COR-L47 (cell line): Measurements from ENCODE around the gene FCHSD2.
"Not testable (repeated sequence)": the region's sequence is repeated elsewhere in the genome, so short reads cannot be mapped to it uniquely, and the experiment has no call there.

Source experiments
- DNase-seq: peaks from one replicate; lab custom pipeline; 2025; lab: John Stamatoyannopoulos, UW

FCHSD2 gene

DNA sequence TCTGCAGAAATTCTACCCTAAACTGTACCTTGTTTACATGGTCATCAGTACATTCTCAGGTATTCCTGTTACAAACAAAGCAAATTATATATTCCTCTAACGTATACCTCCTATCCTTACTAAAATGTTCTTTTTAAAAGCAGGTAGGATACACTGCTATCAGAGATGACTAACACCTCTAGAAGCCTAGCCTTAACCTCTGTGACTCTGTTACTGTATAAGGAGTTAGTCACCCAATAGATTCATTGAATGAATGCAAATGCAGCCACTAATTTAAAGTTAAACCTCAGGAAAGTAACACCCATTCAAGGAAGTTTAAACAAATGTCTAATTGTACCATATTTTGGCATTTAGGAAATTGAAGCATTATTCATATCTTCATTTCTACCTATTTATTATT lies 82.2 kb downstream of the FCHSD2 start:
- DNase-seq = no peak

DNA sequence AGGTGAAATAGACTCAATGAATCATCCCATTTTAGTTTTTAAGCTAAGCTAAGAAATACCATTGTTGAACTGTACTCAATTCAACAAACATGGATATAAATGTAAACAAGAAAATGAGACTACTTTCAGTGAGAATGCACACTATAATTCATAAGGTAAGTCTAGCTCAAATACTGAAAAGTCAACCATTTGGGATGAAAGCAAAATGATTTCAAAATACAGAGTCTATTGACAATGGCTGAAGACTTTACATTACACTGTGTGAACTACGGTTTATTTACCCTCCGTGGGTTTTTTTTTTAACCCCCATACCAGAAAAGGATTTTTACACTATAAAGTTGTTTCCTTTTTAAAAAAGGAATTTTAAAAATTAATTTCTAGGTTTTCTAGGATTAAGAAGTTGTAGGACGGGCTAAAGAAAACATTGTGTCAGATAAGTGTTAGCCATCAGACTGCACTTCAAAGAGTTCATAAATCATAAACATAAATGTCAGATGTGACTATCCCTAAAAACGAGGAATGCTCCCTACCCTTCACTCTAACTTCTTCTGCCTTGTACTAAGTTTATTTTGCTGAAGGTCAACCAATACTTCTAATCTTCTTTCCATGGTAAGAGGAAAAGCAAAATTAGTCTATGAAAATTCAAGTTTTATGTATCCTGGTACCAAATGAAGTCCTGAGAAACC lies 83.0 kb downstream of the FCHSD2 start:
- no peak for DNase-seq

DNA sequence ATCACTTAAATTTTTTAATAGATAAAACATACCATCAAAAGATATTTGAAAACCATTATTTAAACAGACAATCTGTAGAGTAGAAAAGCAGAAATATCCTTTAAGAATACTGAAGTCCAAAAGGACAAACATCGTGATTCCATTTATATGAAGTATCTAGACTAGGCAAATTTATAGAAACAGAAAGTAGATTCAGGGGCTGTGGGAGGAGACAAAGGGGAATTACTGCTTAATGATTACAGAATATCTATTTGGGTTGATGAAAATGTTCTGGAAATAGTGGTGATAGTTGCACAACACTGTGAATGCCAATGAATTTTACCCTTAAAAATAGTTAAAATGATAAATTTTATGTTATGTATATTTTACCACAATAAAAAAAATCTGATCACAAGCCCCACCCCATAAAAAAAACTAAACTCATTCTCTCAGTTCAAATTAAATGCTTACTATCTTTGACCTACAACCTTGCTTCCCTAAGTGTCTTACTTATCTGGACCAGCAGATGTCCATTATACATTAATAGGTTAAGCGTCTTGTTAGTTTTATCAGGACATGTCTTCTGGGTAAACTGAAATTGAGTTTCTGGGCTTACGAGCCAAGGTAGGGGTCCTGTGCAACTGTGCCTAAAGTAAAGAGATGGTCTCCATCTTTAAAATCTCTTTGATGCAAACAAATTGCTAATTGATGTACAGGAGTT lies 86.3 kb downstream of the FCHSD2 start:
- DNase-seq = no peak

DNA sequence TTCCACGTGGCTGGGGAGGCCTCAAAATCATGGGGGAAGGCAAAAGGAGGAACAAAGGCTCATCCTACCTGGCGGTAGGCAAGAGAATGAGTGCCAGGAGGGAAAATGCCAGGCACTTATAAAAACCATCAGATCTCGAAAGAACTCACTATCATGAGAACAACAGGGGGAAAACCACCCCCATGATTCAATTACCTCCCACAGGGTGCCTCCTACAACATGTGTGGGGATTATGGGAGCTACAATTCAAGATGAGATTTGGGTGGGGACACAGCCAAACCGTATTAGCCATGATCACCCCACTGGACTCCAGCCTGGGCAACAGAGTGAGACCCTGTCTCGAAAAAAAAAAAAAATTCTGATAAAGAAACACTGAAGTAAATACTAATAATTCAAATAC lies 87.1 kb downstream of the FCHSD2 start:
- DNase-seq = no peak

DNA sequence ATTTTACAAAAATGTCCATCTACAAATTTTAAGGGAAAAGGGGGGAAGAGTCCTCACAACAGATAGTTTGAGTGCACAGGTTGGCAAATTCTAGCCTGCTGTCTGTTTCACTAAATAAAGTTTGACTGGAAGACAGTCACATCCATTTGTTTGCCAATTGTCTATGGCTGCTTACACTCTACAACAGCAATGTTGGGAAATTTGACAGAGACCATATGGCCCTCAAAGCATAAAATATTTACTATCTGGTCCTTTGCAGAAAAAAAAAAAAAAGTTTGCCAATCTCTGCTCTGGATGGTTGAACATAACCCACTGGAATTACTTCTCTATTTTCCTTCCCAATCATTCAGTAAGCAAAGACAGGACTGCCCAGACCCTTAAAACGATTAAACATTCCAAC lies 88.2 kb downstream of the FCHSD2 start:
- DNase-seq = no peak

DNA sequence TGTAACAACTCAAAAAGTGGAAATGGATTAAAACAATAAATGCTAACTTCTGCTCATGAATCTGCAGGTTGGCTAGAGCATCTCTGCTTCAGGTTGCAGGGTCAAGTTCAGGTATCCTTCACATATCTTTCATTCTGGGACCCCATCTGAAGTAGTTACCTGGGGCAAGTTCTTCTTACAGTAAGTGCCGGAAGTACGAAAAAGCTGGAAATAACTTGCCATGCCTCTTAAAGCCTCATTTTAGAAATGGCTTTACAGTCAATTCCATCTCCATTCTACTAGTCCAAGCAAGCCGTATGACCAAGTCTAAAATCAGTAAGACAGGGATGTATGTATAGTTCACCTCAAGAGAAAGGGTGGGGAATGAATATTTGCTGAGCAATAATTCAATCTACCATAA lies 93.7 kb downstream of the FCHSD2 start:
- no peak for DNase-seq

DNA sequence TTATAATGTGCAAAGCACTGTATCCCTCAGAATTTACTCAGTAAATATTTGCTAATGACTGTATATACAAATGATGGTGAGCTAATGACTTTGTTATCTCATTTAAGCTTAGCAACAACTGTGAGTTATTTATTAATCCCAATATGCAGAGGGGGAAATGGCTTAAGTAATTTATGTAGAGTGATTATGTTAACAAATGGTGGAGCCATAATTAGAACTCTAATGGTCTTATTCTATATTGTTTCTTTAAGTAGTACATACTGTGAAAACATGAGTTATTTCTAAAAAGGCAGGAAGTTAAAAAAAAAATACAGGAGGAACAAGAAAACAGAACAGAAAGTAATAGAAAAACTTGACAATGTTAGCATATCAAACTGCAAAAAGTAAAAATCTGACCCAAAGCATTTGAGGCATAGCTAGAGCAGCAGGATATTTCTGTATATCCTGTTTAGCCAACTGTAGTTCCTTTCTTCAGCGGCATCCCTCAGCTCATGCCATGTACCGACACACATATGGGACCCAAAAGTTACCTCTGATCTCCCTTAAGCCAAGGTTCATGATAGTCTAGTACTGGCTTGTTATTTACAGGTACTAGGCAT lies 94.2 kb downstream of the FCHSD2 start:
- no peak for DNase-seq

DNA sequence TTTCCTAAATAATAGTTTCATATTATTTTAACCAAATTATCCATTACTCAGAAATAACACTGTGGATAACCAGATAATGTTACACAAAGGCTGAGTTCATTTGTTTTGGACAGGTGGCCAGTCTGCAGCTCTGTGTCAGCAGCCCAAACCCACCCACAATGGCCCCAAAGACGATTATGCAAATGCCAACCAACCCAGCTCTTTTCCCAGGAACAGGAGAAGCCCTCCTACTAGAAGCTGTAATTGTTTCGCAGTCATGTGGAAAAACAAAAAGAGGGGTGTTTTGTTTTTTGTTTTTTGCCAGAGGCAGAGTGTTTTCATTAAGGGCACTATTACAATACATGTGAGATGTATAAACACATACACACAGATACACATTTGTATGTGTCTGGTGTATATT lies 102.1 kb downstream of the FCHSD2 start:
- DNase-seq = no peak

DNA sequence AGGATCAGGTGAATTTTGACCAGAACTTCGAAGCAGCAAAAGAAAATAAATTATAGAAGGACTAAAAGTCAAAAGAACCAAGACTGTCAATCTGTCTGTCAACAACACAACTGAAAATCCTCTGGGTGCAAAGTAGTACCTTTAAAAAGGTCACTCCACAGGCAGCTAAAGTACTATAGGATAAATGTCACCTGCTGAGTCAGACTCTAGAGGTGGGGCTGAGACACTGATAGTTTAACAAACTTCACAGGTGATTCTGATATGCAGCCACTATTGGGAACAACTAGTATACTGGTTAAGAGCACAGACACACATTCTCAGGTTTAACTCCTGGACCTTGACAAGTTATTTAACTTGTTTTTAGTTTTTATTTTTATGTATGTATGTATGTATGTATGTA lies 107.3 kb downstream of the FCHSD2 start:
- DNase-seq = no peak

DNA sequence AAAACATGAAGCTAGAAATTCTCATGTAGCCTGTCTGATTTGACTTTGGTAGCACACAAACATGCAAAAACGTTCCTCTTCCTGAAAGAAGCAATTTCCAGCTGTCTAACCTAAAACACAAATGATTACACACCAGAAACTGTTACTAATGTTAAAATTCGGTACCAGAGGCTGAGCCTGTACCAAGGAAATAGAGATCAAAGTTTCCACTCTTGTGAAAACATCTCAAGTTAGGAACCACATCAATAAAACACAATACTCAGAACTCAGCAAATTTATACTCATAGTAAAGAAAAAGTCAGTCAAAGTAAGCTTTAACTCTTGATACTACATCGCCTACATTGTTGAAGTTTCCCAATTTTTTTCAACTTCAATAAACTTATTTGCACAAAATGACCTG lies 107.8 kb downstream of the FCHSD2 start:
- DNase-seq = no peak

DNA sequence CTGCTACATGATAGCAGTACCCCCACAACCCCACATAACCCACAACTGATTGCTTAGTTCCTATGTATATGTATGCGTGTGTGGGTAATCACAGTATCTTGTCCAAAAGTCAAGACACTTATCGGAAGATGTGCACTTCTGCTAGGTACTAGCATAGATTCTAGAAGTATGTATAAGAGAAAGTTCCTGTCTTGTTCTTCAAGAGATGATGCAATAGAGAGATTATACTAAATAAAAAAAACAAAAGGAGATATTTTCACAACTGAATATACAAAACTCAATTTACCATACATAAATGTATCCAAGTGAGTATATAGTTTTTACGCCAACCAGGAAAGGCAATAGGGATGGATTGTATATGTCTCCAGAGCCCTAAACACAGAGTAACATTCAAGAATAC lies 112.0 kb downstream of the FCHSD2 start:
- DNase-seq = no peak

DNA sequence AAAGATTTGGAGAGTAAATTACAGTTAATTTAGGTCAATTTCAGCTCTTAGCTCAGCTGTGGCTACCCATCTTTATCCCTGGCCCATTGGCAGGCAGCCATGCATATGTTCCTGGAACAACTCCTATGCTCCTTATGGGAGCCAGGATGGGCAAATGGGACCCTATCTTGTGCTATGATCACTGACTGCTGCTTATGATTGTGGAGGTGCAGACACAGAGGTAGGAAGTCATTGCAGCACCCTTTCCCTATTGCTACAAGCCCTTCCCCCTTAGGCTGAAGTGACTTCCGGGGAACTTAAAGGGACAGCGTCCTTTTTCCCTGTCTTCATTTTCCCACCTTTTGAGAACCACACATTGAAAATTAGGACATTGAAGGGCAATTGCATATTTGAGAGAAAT lies 112.7 kb downstream of the FCHSD2 start:
- no peak for DNase-seq

DNA sequence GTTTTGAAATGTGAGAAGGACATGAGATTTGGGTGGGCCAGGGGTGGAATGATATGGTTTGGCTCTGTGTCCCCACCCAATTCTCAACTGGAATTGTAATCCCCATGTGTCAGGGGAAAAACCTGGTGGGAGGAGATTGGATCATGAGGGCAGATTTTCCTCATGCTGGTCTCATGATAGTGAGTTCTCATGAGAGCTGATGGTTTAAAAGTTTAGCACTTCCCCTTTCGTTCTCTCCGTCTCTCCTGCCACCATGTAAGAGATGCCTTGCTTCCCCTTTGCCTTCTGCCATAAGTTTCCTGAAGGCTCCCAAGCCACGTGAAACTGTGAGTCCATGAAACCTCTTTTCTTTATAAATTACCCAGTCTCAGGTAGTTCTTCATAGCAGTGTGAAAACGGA lies 113.5 kb downstream of the FCHSD2 start:
- no peak for DNase-seq

DNA sequence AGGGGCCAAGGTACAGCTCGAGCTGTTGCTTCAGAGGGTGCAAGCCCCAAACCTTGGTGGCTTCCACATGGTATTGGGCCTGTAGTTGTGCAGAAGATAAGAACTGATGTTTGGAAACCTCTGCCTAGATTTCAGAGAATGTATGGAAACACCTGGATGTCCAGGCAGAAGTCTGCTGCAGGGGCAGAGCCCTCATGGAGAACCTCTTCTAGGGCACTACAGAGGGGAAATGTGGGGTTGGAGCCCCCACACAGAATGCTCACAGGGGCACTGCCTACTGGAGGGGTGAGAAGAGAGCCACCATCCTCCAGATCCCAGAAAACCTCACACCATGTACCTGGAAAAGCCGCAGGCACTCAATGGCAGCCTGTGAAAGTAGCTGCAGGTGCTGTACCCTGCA lies 114.3 kb downstream of the FCHSD2 start:
- not testable (repeated sequence) for DNase-seq

DNA sequence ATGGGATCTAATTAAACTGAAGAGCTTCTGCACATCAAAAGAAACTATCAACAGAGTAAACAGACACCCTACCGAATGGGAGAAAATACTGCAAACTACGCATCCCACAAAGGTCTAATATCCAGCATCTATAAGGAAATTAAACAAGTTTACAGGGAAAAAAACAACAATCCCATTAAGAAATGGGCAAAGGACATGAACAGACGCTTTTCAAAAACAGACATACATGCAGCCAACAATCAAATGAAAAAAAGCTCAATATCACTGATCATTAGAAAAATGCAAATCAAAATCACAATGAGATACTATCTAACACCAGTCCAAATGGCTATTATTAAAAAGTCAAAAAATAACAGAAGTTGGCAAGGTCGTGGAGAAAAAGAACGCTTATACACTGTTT lies 117.5 kb downstream of the FCHSD2 start:
- DNase-seq = no peak

DNA sequence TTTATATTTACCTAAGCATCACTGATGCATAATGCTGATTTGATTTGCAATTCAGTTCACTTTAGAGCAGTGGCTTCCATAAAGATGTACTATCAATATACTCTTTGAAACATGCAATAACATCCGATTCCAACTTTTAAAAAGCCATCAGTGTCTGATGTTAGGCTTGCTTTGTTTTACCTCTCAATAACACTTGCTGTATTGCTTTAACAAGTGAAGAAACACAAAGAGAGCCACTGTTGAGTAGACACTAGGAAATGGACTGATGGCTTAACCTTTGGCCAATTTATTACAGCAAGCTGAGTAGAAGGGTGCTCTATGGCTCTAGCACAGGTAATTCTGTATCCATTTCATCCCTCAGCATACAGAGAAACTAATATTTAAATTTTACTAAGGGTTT lies 122.1 kb downstream of the FCHSD2 start:
- DNase-seq = no peak

DNA sequence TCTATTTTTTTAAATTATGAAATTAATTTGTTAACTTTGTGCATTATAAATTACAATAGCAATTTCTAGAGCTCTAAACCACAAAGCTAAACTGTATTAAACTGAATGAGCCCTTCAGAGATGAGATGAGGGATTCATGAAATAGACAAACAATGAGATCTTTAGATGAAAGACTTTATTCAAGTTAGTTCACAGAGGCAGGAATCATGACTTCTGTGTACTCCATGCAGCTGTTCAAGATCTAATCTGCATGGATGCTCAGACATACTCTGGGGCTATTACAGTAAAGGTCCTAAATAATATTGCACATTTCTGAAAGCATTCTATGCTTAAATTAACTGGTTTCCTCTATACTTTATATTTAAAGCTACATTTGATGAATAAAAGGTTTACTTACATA lies 122.7 kb downstream of the FCHSD2 start:
- DNase-seq = no peak

DNA sequence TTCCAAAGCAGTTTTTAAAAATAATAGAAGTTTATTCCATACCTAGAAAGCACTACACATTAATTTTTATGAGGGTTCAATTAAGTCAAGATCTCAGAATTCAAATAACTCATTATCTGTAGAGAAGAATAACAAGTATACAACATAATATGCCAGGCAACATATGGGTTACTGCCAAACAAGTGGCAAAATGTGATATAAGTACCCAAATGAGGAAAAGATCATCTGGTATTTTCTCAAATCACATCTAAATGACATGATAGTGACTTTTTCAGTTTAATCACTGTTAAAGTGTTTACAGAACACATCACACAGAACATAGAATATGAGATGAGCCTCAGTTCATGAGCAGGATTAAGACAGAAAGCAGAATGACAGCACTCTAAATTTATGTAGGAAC lies 123.3 kb downstream of the FCHSD2 start:
- no peak for DNase-seq

DNA sequence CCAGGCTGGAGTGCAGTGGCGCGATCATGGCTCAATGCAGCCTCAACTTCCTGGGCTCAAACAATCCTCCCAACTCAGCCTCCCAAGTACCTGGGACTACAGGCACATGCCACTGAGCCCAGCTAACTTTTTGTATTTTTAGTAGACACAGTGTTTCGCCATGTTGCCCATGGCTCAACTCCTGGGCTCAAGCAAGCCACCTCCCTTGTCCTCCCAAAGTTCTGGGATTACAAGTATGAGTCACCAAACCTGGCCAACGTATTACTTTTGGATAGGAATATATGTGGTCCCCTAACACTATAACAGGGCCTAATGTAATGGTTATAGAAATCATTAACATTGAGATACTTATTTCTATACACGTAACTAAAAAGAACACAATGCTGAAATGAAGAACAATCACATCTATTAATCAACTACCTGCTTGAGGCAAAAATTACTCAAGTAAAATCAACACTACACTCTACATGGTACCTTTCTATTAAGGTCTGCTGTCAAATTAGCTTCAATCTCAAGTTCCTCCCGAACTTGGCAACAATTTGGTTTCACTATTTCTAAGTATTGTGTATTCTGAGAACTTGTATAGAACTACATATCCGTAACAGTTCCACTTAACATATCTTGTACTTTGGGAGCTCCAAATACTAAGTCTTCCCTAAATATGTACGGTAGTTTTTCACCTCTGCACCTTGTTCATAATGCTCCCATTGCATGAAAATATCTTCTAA lies 124.9 kb downstream of the FCHSD2 start:
- no peak for DNase-seq

DNA sequence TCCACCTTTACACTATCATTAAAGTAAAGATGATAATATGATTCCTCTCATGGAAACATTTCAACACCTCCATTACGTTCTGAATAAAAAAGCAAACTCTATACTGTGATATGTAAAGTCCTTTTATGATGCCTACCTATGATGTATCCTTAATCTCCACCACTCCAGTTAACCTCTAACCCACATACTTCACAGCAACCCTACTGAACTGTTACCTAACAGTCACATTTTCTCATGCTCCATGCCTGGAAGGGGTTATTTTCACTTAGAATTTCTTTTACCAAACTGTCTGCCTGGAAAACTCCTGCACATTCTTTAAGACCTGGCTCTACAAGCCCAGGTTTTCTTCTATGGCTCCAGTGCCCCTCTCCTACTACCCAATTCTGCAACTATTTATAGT lies 129.1 kb downstream of the FCHSD2 start:
- DNase-seq = no peak

DNA sequence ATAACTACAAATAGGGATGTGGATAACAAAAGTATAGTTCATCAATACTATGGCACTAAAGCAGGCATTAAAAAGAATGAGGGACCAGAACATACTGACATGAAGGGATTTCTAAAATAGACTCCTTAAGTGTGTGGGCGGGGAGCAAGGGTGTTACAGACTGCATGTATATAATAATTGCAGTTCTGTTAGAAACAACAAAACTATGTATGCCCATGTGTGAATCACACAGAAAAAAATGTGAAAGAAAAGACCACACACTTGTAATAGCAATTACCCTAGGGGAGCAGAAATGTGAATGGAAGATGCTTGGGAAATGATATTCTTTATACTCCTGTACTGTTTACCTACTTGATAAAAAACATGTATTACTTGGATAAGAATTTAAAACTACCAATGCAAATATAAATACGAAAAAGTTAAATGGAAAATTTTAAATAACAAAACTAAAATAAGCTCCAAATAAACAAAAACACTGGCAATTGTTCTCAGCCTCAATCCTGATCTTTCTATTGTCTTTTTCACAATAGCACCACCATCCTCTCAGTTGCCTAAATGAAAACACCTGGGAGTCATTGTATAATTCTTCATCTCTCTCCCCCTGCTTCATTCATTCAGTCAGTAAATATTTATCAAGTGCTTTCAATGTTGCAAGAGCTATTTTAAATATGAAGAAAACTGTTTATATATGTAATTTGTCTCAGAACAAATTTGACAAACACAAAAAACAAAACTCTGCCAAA lies 129.8 kb downstream of the FCHSD2 start:
- peak; percentile 20 for DNase-seq

DNA sequence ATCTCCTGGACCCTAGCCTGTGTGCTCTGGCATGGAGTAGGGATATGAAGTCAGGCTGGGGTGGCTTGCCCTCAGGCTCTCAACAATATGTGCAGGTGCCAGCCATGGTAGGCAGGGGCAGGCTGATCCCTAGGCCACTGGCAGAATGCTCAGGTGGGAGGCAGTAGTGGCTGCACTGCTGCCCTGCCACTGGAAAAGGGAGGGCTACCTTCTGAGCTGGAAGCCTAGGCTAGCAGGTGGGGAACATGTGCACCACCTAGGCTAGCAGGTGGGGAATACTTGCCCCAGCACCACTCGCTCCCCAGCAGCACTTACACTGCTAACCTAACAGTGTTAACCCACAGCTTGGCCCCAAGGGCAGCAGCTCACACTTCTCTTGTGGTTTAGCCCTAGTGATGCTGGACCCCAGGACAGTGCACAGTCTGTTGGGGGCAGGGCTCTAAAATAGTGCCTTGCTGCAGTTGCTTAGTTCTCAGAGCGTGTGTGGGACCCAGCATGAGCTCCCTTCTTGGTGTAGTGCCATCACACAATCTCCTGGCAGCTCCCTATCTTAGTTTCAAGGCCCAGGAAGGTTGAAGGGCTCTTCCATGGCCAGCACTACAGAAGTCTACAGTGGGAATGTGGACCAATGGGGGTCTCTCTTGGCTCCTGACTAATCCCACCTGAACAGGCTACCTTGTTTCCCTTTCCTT lies 130.8 kb downstream of the FCHSD2 start:
- DNase-seq = no peak
